Right renal cortex interstitium (tissue), 3 donors: ENCODE data around the gene SDSL. TPM values are rescaled to one million over a fixed set of nuclear protein-coding genes. Genes with fewer than 3 reads are reported as not detected.

Experiments used
- DNase-seq, 3 donors: peaks; one replicate each; pipeline ENCODE4 v3.0.0-alpha.2; 2013; ENCODE audit warnings: low read depth in 3 of 3, low spot score in 2 of 3
- polyA plus RNA-seq, 3 donors: library from polyadenylated mRNA; unstranded; fragments of 120-200 nt; gene quantifications; one replicate each; pipeline ENCODE4 v1.2.1, GENCODE V29; 2013; ENCODE audit not compliant: insufficient read length in 3 of 3

The SDSL gene
- polyA plus RNA-seq, 3 donors = 10.7 to 13.1 (median 12.0) TPM

DNA sequence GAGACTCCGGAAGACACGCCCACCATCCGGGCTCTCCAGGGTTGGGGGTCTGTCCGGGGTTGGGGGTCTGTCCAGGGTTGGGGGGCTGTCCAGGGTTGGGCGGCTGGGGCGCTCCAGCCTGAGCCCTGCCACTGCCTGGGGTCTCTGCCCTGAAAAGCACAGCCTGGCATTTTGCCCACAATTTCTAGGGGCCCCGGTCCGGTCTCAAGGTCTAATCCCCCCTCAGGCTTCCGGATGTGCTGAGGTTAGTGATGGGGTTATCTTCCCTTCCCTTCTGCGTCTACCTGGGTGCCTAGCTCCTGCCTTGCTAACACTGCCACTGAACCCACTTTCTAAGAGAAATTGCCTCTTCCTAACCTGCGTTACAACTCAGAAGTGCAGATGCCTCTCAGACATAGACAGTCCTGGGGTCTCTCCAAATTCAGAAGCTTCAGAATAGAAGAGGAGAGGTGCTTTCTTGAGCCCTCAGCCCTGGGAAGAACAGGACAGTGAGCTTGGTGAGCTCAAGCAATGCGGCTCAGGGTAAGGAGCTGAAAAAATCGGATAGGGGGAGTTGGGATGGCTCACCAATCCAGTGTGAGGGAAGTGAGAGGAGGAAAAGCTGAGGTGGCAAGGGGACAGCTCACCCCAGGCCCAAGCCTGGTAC lies 43.8 kb downstream of the SDSL start:
- no peak for DNase-seq

DNA sequence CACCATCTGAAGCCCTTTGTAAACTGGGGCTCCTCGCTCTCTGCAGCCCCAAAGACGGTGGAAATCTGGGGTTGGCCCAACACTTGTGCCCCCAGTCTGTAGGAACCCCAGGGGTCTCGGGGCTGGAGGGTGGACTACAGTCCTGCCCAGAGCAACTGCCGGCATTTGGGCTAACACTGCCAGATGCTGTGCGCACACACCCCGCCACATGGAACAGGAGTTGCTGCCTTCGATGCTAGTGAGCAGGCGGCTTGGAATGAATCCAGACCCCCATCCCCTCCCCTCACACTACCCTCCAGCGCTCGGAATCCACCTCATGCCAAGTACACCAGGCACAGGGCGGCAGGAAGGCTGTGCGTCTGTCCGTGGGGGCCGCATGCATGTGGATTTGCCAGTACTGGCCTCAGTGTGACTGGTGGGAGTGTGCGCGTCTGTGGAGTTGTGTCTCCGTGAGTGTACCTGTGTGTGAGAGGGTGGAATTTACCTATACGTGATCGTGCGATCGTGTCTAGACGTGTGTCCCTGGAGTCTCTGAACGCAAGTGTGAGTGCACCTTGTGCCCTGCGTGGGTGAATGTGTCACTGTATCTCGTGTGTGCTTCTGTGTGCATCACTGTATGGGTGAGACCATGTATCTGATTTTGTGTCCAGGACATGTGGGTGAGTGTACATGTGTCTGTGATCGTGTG lies 44.4 kb downstream of the SDSL start:
- DNase-seq = no peak

DNA sequence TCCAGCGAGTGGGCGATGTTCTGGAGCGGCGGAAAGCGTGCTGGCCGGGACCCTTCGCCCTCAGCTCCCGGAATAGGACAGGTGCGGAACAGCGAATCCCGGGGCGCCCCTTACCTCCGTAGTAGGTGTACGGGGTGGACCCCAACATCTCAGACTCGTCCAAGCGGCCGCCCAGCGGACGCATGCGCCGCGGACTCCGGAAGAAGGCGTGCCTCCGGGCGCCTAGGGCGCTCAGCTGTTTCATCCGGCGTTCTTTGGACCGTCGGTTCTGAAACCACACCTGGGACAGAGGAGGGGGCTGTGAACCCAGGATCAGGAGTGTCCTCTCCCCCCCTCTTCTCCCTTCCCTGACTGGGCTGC lies 44.9 kb downstream of the SDSL start:
- no peak for DNase-seq

DNA sequence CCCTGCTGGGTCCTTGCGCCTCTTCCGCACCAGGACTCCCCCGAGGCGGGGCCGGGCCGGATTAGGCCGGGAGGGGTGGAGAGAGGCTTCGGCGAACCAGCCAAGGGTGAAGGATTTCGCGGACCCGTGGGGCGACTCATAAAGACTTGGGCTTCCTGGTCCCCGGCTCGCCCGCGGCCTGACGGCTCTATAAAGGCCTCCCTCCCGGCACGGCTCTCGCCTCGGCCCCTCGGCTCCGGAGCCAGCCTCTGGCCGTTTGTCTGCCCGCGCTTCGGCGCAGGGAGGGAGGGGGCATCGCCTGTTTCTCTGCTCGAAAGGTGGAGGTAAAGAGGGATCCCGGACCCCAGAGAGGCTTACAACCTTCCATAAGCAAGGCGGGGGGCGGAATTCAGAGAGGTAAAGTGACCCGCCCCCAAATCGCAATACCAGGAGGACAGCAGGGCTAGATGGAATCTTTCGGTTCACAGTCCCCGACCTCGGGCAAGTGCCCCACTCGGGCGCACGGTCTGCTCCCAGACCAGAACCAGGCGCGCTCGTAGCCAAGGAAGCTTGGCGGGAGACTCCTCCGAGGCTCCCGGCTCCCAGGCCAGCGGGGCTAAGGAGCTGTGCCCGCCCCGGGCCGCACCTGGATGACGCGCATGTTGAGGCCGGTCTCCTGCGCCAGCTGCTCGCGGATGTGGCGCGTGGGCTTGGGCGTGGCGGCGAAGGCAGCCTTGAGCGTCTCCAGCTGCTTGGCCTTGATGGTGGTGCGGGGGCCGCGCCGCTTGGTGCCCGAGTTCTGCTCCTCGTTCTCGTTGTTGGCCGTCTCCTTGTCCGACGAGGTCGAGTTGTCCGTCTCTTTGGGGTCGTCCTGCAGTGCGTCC lies 45.6 kb downstream of the SDSL start:
- DNase-seq = no peak

DNA sequence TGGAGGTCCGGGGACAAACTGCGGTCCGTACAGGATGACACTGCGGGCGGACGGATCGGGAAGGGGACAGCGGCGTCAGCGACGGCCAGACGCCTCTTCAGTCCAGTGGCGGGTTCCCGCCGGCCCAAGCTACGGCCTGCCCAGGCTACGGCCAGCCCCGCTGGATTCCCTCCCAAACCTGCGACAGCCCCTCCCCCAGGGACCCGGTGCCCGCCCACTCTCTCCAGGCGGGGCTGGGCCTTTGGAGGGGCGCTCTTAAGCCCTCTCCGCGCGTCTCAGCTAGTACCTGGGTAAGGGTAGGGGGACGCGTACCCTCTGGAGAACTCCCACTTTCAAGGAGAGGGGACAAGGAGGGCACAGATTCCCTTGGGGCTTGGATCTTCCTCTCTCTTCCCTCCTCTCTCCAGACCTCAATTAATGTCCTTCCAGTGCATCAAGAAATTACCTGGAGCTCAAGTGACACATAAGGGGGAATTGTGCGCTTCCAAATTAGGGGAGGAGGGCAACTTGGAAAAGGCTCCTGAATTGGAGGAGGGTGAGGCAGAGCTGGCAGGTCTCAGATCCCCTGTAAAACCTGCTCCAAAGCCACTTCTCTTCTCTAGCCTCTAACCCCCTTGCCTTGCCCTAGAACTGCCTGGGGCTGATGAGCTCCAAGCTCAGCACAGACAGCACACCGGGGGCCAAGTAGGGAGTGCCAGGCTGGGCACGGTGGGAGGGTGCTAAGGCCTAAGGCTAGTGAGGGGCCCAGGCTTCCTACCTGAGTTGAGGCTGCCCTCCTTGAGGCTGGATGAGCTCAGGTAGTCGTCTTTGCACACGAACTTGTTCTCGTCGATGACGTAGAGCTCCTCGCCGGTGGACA lies 46.4 kb downstream of the SDSL start:
- DNase-seq = no peak

DNA sequence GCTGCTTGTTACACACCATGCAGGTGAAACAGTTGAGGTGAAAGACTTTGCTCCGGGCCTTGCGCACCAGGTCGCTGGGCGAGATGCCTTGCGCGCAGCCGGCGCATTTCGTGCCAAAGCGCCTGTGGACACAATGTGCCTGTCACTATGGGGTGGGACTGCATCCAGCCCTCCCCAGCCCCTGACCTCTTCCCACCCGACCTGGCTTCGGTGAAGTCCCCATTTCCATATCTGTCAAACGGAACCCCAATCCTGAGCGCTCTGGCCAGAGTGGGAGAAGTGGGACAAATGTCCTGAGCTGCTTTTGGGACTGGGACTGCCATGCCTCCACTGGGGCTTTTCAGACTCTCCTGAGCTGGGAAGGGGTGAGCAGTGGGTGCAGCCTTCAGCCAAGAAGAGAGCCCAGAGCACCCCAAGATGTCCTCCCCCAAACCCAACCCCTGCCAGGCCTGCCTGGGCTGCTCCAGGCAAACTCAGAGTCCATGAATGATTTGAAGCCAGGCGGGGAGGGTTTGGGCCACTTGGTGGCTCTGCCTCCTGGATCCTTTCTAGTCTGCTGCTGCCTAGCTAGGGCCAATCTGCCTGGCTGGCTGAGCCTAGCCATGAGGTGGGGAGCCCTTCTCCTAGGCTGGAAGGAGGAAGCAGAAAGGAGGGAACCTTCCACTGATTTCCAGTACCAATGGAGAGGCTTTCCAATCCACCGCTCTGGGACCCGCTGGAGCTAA lies 47.2 kb downstream of the SDSL start:
- DNase-seq = no peak

- DNase-seq = no peak
Measured at GRCh38 chr12:113469949-113470743, 48.0 kb downstream of the SDSL start.

DNA sequence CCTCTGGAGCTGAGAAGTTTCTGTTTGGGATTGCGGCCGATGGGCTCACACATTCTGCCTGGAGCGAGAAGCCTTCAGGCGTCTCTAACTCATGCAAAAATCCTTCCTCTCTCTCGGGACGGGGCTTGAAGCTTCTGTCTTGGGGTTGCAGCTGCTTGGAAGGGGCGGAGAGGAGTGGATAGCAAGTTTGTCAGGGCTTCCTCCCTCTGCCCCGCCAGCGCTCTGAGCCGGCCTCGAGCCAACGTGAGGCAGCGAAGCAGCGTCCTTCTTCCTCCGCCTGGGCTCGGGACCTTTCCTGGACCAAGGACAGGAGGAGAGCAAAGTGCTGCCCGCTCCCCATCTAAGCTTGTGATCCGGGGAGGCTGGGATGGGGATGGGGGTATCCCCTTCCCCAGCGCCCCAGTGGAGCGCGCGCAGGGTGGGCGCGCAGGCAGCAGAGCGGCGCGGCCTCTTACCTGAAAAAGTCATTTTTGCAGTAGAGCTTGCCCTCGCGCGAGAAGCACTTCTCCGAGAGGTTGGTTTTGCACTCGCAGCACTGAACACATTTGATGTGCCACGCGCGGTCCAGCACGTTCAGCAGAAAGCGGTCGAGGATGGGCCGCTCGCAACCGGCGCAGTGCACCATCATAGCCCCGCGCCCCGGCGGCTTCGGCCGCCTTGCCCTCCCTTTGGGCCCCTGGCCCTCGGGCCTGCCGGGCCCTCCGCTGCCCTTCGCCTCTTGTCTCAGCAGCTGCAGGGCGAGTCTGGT lies 48.9 kb downstream of the SDSL start:
- no peak for DNase-seq

GRCh38 chr12:113471619-113472171 lies 49.5 kb downstream of the SDSL start, which contains the start of gene LHX5:
Gene LHX5, minus strand, starts transcription at chr12:113471871. Its CDS starts 373 bp downstream, at chr12:113471498.
- no peak for DNase-seq

DNA sequence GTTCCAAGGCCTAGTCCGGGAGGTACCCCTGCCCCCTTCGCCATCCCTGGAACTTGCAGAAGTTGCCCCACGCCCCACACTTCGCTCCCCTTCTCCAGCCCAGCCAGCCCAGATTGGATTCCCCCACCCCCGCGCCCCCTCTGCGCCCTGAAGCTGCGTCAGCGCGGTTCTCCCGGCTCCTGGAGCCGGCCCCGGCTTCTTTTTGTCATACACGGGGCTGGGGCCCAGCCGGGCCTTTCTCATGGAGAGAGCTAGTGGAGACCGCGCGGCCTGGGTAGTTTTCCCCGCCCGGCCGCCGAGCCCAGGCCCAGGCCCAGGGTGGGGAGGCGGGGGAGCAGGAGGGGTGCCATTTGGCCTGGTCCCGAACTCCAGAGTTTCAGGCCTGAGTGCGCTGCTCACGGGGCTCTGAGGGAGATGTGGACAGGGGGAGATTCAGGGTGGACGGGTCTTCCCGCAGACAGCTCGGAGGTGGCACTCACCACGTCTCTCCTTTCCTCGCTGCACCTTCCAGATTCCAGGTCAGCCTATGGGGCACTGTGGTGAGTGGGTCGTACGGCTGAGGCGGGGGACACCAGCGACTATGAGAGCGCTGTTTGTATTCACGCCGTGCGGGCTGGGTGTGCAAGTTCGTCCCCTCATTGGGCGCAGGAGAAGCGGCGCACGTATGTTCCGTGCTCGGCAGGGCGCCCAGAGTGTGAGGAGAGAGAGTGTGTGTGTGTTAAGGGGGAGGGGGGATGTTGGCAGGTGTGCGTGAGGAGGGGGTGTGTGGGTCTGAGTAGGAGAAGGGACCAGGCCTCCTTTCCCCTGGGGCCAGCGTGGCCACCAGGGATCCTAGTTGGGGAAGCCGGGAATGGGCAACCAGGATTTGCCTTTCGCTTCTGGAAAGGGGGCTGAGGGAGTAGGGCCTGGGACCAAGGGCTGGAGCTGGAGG lies 50.3 kb downstream of the SDSL start:
- no peak for DNase-seq

- no peak for DNase-seq
Measured at GRCh38 chr12:113473400-113473799, 51.2 kb downstream of the SDSL start.

GRCh38 chr12:113473942-113474341 lies 51.8 kb downstream of the SDSL start:
- no peak for DNase-seq

DNA sequence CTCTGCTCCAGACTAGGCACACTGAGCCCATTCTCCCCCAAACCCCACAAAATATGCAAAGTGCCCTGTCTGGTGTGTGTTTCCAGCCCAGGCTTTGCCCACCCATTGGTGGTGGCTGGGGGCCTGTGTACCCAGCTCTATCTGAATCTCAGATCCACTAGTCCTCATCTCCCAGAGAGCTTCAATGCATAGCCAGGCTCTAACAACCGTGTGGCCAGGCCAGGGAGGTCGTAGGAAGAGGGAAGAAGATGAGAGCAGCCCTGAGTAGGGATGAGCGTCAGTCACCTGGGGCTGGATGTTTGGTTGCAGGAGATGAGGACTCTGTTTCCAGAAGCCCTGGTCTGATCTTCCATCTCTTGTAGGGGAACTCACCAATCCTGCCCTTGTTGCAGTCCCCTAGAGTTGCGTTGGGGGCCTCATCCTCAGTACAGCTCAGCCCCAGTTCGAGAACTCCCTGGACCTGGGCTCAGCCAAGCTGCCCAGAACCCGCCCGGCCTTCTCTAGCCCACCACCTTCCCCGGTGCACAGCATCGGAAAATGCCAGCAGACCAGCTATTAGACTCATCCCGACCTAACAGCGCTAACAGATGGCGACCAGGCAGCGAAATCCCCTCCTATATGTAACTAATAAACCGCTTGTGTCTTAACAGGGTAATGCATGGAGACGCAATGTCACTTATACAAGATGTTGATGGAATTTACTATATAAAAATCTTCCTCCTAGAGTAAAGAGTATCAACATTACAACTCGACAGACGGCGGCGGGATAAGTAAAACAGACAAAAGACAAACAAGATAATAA lies 52.7 kb downstream of the SDSL start:
- DNase-seq = no peak

DNA sequence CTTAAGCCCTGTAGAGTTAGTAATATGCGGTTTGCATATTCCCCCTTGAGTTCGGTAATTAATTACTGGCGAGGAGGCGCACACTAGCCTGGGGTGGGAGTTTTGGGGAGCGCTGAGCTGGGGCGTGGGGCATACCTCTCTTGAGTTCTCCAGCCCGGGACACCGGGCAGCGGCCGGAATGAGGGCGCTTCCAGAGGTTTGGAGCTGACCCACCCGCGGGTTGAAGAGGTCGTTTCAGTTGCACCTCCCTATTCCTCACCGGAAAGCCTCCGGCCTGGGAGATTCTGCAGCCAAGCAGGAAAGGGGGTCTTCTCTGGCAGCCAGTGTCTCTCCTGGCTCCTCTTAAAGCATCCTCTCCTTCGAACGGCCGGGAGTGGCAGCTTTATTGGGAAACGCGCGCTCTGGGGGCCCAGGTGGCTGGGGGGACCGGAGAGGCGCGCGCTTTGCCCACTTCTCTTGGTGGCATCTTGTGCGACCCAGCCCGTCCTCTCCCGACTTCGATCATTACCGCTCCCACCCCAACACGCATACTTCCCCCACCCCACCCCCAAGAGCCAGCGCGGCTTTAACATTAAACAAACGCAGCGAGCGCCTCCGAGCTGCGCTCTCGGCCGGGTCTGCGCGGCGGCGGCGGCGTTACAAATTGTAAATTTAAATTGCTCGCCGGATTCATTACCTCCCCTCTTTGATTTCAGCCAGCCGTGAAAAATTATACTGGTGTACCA lies 53.4 kb downstream of the SDSL start:
- no peak for DNase-seq

GRCh38 chr12:113476176-113476986 lies 54.2 kb downstream of the SDSL start:
- DNase-seq = no peak
